Endodermal cell (in vitro differentiated cells): ENCODE results near the gene SLC16A4. TPM values are rescaled to one million over a fixed set of nuclear protein-coding genes. Genes with fewer than 3 reads are reported as not detected.

Experiments used
- DNase-seq: peaks from one replicate; pipeline ENCODE4 v3.0.0-alpha.2; 2017
- H3K27ac ChIP-seq: 2 replicates; pipeline ENCODE4 v1.5.1; 2013; ENCODE audit warnings: mild to moderate bottlenecking, low read depth, low read length, moderate library complexity
- H3K27me3 ChIP-seq: 2 replicates; pipeline ENCODE4 v1.6.1; 2013; ENCODE audit warnings: mild to moderate bottlenecking, low read length, moderate library complexity; ENCODE audit not compliant: insufficient read depth, control insufficient read depth, poor library complexity, severe bottlenecking
- H3K36me3 ChIP-seq: 2 replicates; pipeline ENCODE4 v1.7.0; 2013; ENCODE audit warnings: mild to moderate bottlenecking, low read length, moderate library complexity; ENCODE audit not compliant: control insufficient read depth, insufficient read depth
- H3K4me1 ChIP-seq: one replicate; pipeline ENCODE4 v1.7.0; 2013; ENCODE audit warnings: low read length; ENCODE audit not compliant: control insufficient read depth, insufficient read depth
- H3K4me3 ChIP-seq: 2 replicates; pipeline ENCODE4 v1.5.1; 2013; ENCODE audit warnings: mild to moderate bottlenecking, low read length, moderate library complexity
- H3K9ac ChIP-seq: 2 replicates; pipeline ENCODE4 v1.6.1; 2013; ENCODE audit warnings: mild to moderate bottlenecking, low read length, moderate library complexity; ENCODE audit not compliant: poor library complexity, severe bottlenecking; ENCODE audit errors: extremely low read depth
- H3K9me3 ChIP-seq: 2 replicates; pipeline ENCODE4 v1.6.1; 2013; ENCODE audit warnings: mild to moderate bottlenecking, low read length, moderate library complexity; ENCODE audit not compliant: control insufficient read depth
- H3K27ac Mint-ChIP-seq: 2 replicates; pipeline ENCODE4 v1.8.0; 2020; ENCODE audit warnings: mixed read lengths
- H3K27me3 Mint-ChIP-seq: 2 replicates; pipeline ENCODE4 v1.8.0; 2021; ENCODE audit warnings: mild to moderate bottlenecking, mixed read lengths; ENCODE audit not compliant: insufficient read depth
- H3K36me3 Mint-ChIP-seq: 2 replicates; pipeline ENCODE4 v1.8.0; 2020; ENCODE audit warnings: low read depth, mixed read lengths
- H3K4me1 Mint-ChIP-seq: 2 replicates; pipeline ENCODE4 v1.8.0; 2020; ENCODE audit warnings: mixed read lengths
- H3K4me3 Mint-ChIP-seq: 2 replicates; pipeline ENCODE4 v1.8.0; 2020; ENCODE audit warnings: mild to moderate bottlenecking, moderate library complexity, mixed read lengths
- H3K9me3 Mint-ChIP-seq: 2 replicates; pipeline ENCODE4 v1.8.0; 2020; ENCODE audit warnings: mild to moderate bottlenecking, mixed read lengths
- CTCF ChIP-seq: fragments of 200-600 bp; sonication (generic); conservative IDR thresholded peaks from 2 replicates; pipeline ENCODE4 v1.5.0; 2021; ENCODE audit warnings: antibody characterized with exemption, mild to moderate bottlenecking
- WGBS, 2 experiments: methylation state at CpG; one replicate each; pipeline versions ENCODE4 v1.1.5 to v1.1.7; 2013; ENCODE audit warnings: missing lambda C conversion rate in 2 of 2, mixed read lengths in 1 of 2; ENCODE audit not compliant: insufficient coverage in 1 of 2, insufficient read length in 1 of 2; 5-methylcytosine and 5-hydroxymethylcytosine counted together
- total RNA-seq, 2 donors: library from RNA; stranded (reverse); fragmentation: NEBNext Ultra II Directional in 1 of 2; extraction: Animal tissue kit (Norgen Biotek cat#: 25700) in 1 of 2; gene quantifications; 2 replicates in 1 of 2; 3 replicates in 1 of 2; pipeline ENCODE4 v1.2.1, GENCODE V29; 2021

The SLC16A4 gene
- total RNA-seq, 2 donors from 2014 or later, result 0.55 to 0.86 TPM

- H3K36me3 ChIP-seq, result no peaks in the 10 kb centered on the region
- no peak for DNase-seq
- Mint-ChIP-seq H3K27ac (no peak overlapping the region), H3K4me3 (no peak overlapping the region), H3K36me3 (no peaks in the 10 kb centered on the region), H3K4me1 (peaks cover 34% of the 10 kb centered on the region), H3K27me3 (no peaks in the 10 kb centered on the region), H3K9me3 (no peaks in the 10 kb centered on the region)
- no peaks in the 10 kb centered on the region for H3K27me3 ChIP-seq
- H3K27ac ChIP-seq, result no peak overlapping the region
- H3K4me3 ChIP-seq, result no peak overlapping the region
- WGBS, 2 experiments, result 93% methylated on average over 2 of the region's 2 CpGs; no CpG with 5 or more reads in 1 of the 2 experiments
- no peak for TF ChIP-seq CTCF
- no peaks in the 10 kb centered on the region for H3K9me3 ChIP-seq
- no peak overlapping the region for H3K9ac ChIP-seq
- H3K4me1 ChIP-seq, result peaks cover 4% of the 10 kb centered on the region
Measured at GRCh38 chr1:110433213-110433612, 42.4 kb upstream of the SLC16A4 start.

- peaks cover 4% of the 10 kb centered on the region for H3K4me1 ChIP-seq
- 95% methylated on average over 4 of the region's 4 CpGs; no CpG with 5 or more reads in 1 of the 2 experiments for WGBS, 2 experiments
- H3K36me3 ChIP-seq, result no peaks in the 10 kb centered on the region
- H3K27ac ChIP-seq, result no peak overlapping the region
- H3K27me3 ChIP-seq, result no peaks in the 10 kb centered on the region
- H3K4me3 Mint-ChIP-seq, result no peak overlapping the region
- H3K9me3 Mint-ChIP-seq, result no peaks in the 10 kb centered on the region
- no peaks in the 10 kb centered on the region for H3K9me3 ChIP-seq
- peaks cover 23% of the 10 kb centered on the region for H3K4me1 Mint-ChIP-seq
- no peak overlapping the region for H3K4me3 ChIP-seq
- H3K9ac ChIP-seq, result no peak overlapping the region
- H3K27ac Mint-ChIP-seq, result no peak overlapping the region
- H3K27me3 Mint-ChIP-seq, result no peaks in the 10 kb centered on the region
- no peak for TF ChIP-seq CTCF
- H3K36me3 Mint-ChIP-seq, result no peaks in the 10 kb centered on the region
- no peak for DNase-seq
Measured at GRCh38 chr1:110430901-110431300, 40.1 kb upstream of the SLC16A4 start.

- WGBS, 2 experiments, result 88 to 96% methylated on average over 4 to 6 of the region's 6 CpGs
- no peaks in the 10 kb centered on the region for H3K9me3 ChIP-seq
- H3K4me1 ChIP-seq, result peaks cover 4% of the 10 kb centered on the region
- H3K9ac ChIP-seq, result no peak overlapping the region
- no peaks in the 10 kb centered on the region for H3K27me3 ChIP-seq
- H3K27me3 Mint-ChIP-seq, result no peaks in the 10 kb centered on the region
- H3K27ac Mint-ChIP-seq, result peak overlapping the region; percentile 1
- TF ChIP-seq CTCF, result no peak
- H3K9me3 Mint-ChIP-seq, result no peaks in the 10 kb centered on the region
- no peak overlapping the region for H3K27ac ChIP-seq
- DNase-seq, result no peak
- H3K36me3 Mint-ChIP-seq, result no peaks in the 10 kb centered on the region
- no peaks in the 10 kb centered on the region for H3K36me3 ChIP-seq
- H3K4me3 Mint-ChIP-seq, result no peak overlapping the region
- H3K4me3 ChIP-seq, result no peak overlapping the region
- H3K4me1 Mint-ChIP-seq, result peaks cover 23% of the 10 kb centered on the region
Measured at GRCh38 chr1:110430366-110430765, 39.5 kb upstream of the SLC16A4 start.
